ENCODE measurements around the gene RBAK.

The RBAK gene

GRCh38 chr7:5083311-5083711 lies 37.7 kb downstream of the RBAK start:
- no peak for TF ChIP-seq CTCF (IDR thresholded peaks at IDR 0.05)

- no peak for TF ChIP-seq CTCF (IDR thresholded peaks at IDR 0.05)
Observed at GRCh38 chr7:5086256-5086655, 40.6 kb downstream of the RBAK start.

GRCh38 chr7:5088906-5089305 lies 43.2 kb downstream of the RBAK start:
- no peak for TF ChIP-seq CTCF (IDR thresholded peaks at IDR 0.05)

- TF ChIP-seq CTCF (IDR thresholded peaks at IDR 0.05), result no peak
Observed at GRCh38 chr7:5093948-5094347, 48.3 kb downstream of the RBAK start.

- no peak for TF ChIP-seq CTCF (IDR thresholded peaks at IDR 0.05)
Observed at GRCh38 chr7:5094641-5095040, 49.0 kb downstream of the RBAK start.

- TF ChIP-seq CTCF (IDR thresholded peaks at IDR 0.05), result no peak
Observed at GRCh38 chr7:5116359-5116758, 70.7 kb downstream of the RBAK start.

- no peak for TF ChIP-seq CTCF (IDR thresholded peaks at IDR 0.05)
Observed at GRCh38 chr7:5117095-5117970, 71.7 kb downstream of the RBAK start.
